Cardiac fibroblast (primary cell): Measurements from ENCODE around the gene HSPA9.
A peak's percentile ranks its signal among the peaks of the same experiment; 100 is the strongest.

ENCODE experiments used
- DNase-seq, 2 donors: peaks; one replicate each; pipeline versions ENCODE4 v3.0.0 to v3.0.0-alpha.2; 2010; ENCODE audit warnings: low read depth in 2 of 2
- H3K4me3 ChIP-seq, 2 donors: replicated peaks in 1 of 2; 1 replicate in 1 of 2; 2 replicates in 1 of 2; pipeline ENCODE4 v1.5.1; 2011; ENCODE audit warnings: low read depth in 2 of 2, low read length in 2 of 2, mild to moderate bottlenecking in 2 of 2, moderate library complexity in 1 of 2
- TF ChIP-seq, protein P1 (sequence below): IDR thresholded peaks from one replicate; pipeline ENCODE4 v1.5.1; 2011; ENCODE audit warnings: low read depth, mild to moderate bottlenecking, low read length, inconsistent platforms

Gene HSPA9

DNA sequence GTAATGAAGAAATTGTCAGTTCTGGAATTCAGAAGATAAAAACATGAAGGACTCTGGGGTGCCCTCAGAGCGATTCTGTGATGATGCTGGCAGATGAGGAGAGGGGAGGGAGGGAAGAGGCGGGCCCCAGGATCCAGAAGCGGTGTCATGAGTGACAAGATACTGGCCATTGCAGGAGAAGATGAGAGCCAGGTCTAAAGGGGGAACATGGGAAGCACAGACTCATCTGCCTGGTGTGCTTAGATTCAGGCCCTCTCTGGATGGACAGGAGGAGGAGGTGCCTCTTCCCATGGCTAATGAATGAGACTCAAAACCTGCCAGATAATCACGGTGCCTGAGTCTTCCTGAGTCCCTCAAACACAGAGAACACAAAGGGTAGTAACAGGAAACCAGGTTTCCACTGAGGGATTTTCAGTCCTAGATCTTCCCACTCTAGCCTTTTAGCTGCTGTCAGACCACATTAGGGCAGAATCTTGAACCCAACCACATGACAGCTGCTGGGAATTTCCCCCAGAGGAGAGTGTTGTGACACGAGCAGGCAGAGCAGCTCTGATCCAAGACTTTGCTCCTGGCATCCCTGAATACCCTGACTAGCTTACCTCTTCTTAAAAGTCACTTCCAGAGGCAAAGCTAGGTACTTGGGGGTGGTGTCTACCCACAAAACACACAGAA, 28.2 kb upstream of the HSPA9 start:
- H3K4me3 ChIP-seq: no peak overlapping the region
- TF ChIP-seq, protein P1, sequence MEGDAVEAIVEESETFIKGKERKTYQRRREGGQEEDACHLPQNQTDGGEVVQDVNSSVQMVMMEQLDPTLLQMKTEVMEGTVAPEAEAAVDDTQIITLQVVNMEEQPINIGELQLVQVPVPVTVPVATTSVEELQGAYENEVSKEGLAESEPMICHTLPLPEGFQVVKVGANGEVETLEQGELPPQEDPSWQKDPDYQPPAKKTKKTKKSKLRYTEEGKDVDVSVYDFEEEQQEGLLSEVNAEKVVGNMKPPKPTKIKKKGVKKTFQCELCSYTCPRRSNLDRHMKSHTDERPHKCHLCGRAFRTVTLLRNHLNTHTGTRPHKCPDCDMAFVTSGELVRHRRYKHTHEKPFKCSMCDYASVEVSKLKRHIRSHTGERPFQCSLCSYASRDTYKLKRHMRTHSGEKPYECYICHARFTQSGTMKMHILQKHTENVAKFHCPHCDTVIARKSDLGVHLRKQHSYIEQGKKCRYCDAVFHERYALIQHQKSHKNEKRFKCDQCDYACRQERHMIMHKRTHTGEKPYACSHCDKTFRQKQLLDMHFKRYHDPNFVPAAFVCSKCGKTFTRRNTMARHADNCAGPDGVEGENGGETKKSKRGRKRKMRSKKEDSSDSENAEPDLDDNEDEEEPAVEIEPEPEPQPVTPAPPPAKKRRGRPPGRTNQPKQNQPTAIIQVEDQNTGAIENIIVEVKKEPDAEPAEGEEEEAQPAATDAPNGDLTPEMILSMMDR: no peak
- peak; percentile 32 to 59 for DNase-seq

DNA sequence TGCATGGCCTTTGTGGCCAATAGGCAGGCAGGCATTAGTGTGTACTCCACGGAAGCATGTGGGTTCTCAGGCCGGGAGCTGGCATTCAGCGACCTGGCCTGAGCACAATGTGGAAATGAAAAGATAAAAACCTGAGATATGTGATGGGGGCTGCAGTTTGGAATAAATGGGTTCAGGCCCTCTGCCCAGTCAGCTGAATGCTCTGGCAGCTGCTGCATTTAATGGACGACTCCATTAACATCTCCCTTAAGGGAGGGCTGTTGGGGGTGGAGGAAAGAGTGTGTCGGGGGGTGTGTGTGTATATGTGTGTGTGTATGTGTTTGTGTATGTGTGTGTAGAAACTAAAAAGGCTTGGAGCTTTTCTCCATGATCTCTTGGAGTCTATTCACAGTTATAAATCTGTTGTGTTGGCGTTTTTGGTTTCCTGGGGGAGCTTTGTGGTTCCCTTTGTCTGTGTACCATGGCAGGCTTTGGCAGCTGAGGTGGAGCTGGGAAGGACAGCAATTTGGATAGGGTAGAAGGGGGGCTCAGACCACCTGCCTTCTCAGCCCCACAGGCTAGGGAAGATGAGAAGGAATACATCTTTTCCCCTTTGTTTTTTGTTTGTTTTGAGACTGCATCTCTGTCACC, 27.3 kb upstream of the HSPA9 start:
- H3K4me3 ChIP-seq: no peak overlapping the region
- no peak for DNase-seq
- TF ChIP-seq, protein P1: no peak

DNA sequence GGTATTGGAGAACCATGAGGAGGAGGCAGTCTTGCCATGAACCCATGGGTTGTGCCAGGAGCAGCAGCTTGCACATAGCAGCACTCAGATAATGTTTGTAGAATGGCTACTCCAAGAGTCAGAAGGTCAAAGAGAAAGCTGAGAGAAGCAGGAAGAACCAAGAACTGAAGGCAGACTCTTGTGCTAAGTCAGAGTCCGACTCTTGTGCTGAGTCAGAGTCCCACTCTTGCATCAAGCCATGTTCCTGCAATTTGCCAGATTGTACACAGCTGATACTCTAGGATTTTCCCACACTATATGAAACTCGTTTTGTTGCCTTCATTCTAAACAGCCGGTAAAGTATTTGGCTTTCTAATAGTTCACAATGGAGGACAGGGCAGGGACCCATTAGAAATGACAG, 26.2 kb upstream of the HSPA9 start:
- TF ChIP-seq, protein P1: no peak
- H3K4me3 ChIP-seq: no peak overlapping the region
- DNase-seq: peak; percentile 91 to 92

DNA sequence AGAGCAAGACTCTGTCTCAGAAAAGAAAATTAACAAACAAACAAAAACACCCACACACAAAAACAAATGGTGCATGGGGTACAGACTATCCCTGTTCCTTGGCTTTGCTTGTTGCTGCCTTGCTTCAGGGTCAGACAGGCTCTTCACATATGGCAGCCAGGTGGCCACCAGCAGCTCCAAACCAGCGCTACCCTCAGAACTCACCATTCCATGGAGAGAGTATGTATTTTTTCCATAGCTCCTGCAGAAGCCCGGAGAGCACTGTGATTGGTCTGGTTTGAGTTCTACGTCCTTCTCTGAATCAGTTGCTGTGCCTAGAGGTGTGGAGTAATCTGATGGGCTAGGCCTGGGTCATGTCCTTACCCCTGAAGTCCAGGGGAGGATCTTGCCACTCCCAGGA, 25.2 kb upstream of the HSPA9 start:
- TF ChIP-seq, protein P1: no peak
- no peak overlapping the region for H3K4me3 ChIP-seq

DNA sequence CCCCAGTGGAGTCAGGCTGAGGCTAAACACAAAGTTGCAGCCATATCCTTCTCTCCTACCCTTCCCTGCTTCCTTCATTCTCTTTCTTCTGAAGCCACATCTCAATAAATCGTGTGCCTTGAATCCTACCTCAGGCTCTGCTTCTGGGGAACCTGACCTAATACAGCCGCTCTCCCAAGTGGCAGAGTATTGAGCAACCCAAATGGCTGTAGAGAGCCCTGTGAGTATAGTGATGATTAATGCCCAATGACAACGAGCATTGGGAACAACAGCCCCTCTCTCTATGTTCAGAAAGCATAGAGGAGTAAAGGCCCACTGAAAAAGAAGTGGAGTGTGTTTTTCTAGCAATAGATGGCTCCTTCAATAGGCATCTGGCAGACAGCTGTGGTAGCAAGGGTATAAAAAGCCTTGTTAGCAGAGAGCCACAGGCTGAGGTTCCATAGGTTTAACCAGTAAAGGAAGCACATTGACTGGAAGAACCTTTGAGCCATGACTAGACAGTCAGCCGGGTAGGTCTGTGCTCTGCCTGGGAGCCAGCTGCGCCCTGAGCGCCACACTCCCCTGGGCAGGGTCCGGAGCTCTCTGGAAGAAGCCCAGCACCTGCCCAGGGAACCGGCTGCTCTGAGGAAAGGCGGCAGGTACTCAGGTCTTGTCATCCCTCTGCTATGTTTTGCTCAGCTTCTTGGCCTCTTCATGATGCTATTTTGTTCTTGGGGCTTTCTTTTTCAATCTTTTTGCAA, 22.6 kb upstream of the HSPA9 start:
- TF ChIP-seq, protein P1: no peak
- no peak overlapping the region for H3K4me3 ChIP-seq
- DNase-seq: peak in 1 of 2 donors; percentile 45

More for the DNA sequence above, 25.2 kb upstream of the HSPA9 start:
- no peak for DNase-seq

DNA sequence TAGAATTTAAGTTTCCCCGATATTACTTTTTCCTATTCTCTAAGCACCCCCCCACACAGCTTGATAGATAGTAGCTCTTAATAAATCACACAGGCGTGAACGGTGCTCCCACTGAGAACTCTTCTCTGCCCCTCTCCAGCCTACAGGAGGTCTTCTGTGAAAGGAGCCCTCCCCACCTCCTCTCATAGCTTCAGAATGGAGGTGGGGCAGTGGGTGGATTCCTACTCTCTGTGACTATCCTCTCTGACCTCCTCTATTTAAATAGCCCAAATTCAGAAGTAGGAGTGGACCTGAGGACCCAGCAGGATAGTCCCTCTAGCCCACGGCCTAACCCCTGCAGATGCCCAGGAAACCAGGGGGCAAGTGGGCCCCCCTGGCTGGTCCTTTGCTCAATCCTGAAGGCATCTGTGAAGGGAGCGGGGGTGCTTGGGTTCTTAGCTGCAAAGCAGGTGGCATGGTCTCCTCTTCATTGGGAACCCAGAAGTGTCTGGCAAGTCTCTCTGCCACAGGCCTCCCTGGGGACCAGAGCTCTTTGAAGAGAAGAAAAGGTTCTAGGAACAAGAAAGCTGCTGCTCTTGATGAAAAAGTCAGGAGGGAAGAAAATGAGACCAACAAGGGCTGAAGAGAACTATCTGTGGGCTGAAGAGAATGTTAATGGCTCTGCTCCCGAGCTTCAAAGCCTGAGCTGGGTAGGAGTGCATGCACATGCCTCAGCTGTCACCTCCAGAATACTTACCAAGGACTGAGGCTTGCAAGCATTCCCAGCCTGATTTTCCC, 21.1 kb upstream of the HSPA9 start:
- H3K4me3 ChIP-seq: no peak overlapping the region
- DNase-seq: no peak
- TF ChIP-seq, protein P1: no peak
